H4 (cell line): ENCODE results near the gene KLF15. TPM values are rescaled to one million over a fixed set of nuclear protein-coding genes. Genes with fewer than 3 reads are reported as not detected.

Source experiments
- DNase-seq: peaks from one replicate; pipeline ENCODE4 v3.0.0-alpha.2; 2015; ENCODE audit warnings: low spot score
- total RNA-seq: library from RNA; depleted of rRNA; stranded (reverse); fragments of >200 nt; shearing (Covaris generic); gene quantifications from 2 replicates; pipeline ENCODE4 v1.2.3, GENCODE V29; 2014; rRNA removed

Gene KLF15
- 1.1 and 1.6 TPM in 2 replicates for total RNA-seq

DNA sequence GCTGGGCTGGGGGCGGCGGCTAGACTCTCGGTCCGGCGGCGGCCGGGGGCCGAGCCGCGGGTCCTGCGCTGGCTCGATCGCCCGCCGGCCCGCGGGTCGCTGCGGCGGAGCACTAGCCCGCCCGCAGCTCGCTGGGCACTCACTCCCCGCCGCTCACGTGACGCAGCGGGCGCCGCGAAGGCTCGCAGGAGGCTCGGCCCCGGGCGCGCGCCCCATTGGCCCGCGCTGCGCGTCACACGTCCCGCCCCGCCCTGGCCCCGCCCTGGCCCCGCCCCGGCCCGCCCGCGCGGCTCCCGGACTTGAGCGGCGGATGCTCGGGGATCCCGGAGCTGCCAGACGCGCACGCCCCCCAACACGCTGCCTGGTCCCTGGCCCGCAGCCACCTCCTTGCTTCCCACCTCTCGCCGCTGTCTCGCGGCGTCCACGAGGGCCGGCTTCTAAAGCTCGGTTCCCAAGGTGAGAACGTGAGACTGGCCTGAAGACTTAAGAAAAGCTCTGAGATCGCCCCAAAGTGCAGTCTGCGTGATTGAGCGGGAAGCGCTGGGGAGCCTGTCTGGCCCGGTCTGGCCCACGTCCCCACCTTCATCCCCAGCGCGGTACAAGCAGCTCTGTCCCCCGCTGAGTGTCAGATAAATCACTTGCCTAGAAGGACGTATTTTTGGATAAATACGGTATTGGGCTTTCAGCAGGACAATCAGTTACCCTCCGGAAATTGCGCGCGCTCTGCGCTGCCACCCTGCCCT is at the start of gene KLF15:
Gene KLF15 (minus strand): TSS at position 114 of the 743 bp plus-strand sequence. CDS start 4,486 bp downstream, outside the sequence.
- DNase-seq, result peak; percentile 74

GRCh38 chr3:126406389-126407296 is 49.4 kb upstream of the KLF15 start:
- DNase-seq, result no peak

GRCh38 chr3:126402666-126403302 is 45.6 kb upstream of the KLF15 start:
- no peak for DNase-seq

- no peak for DNase-seq
Measured at GRCh38 chr3:126402178-126402577, 45.0 kb upstream of the KLF15 start.

- no peak for DNase-seq
Measured at GRCh38 chr3:126401611-126402160, 44.5 kb upstream of the KLF15 start.

DNA sequence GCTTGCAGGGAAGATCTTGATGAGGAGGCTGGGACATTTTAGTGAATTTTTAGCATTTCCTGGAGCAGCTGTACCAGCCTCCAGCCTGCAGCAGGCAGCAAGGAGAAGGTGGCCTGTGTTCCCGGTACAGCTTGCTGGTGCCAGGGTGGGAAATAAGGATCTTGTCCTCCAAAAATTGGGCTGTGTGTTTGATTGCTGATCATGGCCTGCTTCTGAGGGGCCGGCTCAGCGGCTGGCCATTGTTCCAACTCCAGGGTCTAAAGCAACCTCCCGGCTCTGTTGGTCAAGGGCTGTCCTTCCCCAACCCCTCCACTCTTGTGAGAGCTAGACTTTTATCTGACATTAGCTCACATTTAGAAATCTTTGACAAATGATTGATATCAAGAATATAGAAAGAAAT is 42.5 kb upstream of the KLF15 start:
- no peak for DNase-seq

DNA sequence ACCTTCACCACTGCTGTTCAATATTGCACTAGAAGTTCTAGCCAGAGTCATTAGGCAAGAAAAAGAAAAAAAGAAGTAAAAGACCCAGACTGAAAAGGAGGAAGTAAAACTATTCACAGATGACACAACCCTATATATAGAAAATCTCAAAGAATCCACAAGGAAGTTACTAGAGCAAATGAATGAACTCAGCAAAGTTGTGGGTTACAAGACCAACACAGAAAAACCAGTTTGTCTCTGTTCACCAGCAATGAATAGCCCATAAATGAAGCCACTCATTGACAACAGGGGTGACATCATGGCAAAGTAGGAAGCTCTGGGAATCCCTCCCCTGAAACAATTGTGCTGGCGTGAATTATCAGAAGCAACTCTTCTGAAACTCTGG is 42.1 kb upstream of the KLF15 start:
- no peak for DNase-seq

- no peak for DNase-seq
Measured at GRCh38 chr3:126398423-126399350, 41.5 kb upstream of the KLF15 start.

DNA sequence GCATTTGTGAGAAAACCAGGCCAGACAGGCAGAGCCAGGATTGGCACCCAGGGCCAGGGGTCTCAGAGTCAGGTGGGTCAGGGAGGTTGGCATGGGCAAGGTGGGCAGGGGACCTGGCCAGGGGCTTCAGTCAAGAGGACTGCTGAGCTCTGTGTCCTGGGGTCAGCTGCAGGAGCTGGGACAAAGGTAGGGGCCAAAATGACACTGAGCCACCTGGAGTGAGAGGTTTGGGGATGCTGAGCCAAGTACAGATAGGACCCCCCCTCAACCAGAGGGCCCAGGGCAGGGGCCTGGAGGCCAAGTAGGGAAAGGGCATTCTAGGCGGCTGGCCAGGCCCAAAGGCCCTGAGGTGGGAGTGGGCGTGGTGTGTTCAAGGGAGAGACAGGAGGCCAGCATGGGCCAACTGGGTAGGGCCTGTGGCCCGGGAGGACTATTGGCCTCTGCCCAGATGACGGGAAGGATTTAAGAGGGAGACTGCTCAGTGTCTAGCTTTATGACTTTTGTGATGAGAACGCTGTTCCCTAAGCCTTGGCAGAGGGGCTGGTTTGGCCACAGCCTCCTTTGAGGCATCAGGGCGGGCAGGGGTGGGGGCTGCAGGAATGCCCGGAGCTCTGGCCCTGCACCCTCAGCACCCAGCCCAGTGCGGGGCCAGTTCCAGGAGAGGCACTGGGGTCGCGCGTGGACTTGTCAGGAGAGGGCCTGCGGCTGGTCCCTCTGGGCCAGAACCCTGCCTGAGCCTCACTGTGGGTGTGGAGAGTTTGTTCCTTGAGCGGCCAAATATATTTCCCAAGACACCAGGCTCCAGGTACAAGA is 40.6 kb upstream of the KLF15 start:
- DNase-seq, result no peak

GRCh38 chr3:126396536-126396935 is 39.3 kb upstream of the KLF15 start:
- no peak for DNase-seq

GRCh38 chr3:126395846-126396513 is 38.8 kb upstream of the KLF15 start:
- DNase-seq, result no peak

- no peak for DNase-seq
Measured at GRCh38 chr3:126394977-126395321, 37.7 kb upstream of the KLF15 start.

GRCh38 chr3:126394179-126394976 is 37.2 kb upstream of the KLF15 start, which contains the start of gene CFAP100:
Gene CFAP100 (plus strand): TSS chr3:126394909. CDS start chr3:126396001, 1,092 bp downstream.
- no peak for DNase-seq

- DNase-seq, result no peak
Measured at GRCh38 chr3:126393563-126393962, 36.4 kb upstream of the KLF15 start.

GRCh38 chr3:126392246-126392645 is 35.0 kb upstream of the KLF15 start:
- DNase-seq, result no peak

DNA sequence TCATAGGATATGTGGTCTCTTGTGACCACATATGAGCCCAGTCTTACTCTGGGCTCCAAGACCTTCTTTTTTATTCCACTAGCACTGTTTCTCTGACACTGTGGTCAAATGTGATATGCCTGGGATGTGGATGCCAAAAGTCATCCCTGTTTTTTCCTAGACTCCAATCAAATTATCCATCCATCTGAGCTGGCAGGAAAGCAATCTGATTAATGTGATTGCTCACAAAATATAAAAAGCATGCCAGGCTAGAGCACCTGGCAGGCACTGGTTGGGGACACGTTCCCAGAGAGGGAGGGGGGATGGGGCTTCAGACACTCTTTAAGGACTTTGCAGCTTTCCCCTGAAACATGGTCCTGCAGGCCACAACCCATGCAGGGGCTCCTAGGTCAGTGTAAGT is 34.4 kb upstream of the KLF15 start:
- DNase-seq, result no peak

- no peak for DNase-seq
Measured at GRCh38 chr3:126390751-126391150, 33.5 kb upstream of the KLF15 start.

DNA sequence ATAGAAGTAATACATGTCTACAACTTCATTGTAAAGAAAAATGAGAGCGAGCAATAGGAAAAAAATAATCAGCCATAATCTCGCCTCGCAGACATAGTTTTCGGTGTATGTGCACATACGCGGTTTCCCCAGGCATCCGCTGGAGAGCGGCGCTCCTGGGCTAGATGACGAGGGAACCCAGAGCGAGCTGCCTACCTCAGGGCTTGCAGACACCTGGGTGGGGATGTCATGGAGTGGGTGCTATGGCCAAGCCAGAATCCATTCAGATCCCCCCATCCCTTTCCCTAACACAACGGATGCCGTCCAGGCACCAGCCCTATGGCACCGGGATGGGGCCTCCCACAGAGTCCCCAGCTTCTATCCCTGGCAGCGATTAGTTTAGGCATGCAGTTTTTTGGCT is 33.0 kb upstream of the KLF15 start:
- DNase-seq, result no peak

DNA sequence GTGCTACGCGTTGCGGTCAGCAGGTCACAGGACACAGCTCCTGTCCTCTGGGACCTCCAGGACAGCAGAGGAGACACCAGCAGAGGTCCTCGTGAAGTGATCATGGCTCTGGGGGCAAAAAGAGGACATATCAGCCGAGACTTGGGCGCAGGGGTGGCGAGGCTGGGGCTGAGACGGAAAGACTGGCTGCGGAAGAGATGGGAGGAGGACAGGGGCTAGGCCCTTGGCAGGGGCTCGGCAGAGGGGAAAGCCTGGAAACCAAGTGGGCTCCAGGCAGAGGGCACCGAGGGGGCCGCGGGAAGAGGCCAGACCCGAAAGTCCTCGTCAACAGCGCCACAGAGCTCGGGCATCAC is 32.6 kb upstream of the KLF15 start:
- DNase-seq, result no peak
